Neural cell (in vitro differentiated cells): ENCODE measurements around the gene RNASE4. TPM values are rescaled to one million over a fixed set of nuclear protein-coding genes. Genes with fewer than 3 reads are reported as not detected.
"Not testable (repeated sequence)": the region's sequence is repeated elsewhere in the genome, so short reads cannot be mapped to it uniquely, and the experiment has no call there.

Experiments used
- H2AFZ ChIP-seq: fragments of 200-600, 300-800 bp; sonication (generic), shearing (Covaris generic); 2 replicates; pipeline ENCODE4 v1.6.0; 2014; ENCODE audit warnings: low read depth, mild to moderate bottlenecking, antibody characterized with exemption, low read length, moderate library complexity
- H3F3A ChIP-seq: fragments of 200-600 bp; shearing (Covaris generic); 2 replicates; pipeline ENCODE4 v1.6.1; 2016; ENCODE audit warnings: mild to moderate bottlenecking, moderate library complexity, mixed read lengths, antibody characterized with exemption, low read length; ENCODE audit not compliant: insufficient read depth, poor library complexity, severe bottlenecking
- H3K27ac ChIP-seq: fragments of 200-600, 300-800 bp; sonication (generic), shearing (Covaris generic); 2 replicates; pipeline ENCODE4 v1.5.1; 2014; ENCODE audit warnings: mild to moderate bottlenecking, low read length, moderate library complexity
- H3K27me3 ChIP-seq: fragments of 300-800, 200-600 bp; sonication (generic), shearing (Covaris generic); 2 replicates; pipeline ENCODE4 v1.6.0; 2014; ENCODE audit warnings: mild to moderate bottlenecking, low read depth, low read length, moderate library complexity; ENCODE audit not compliant: insufficient read depth
- H3K36me3 ChIP-seq: fragments of 300-800, 200-600 bp; sonication (generic), shearing (Covaris generic); 2 replicates; pipeline ENCODE4 v1.5.1; 2014; ENCODE audit warnings: mild to moderate bottlenecking, antibody characterized with exemption, low read length, moderate library complexity; ENCODE audit not compliant: insufficient read depth
- H3K4me2 ChIP-seq: fragments of 300-800, 200-600 bp; sonication (generic), shearing (Covaris generic); 2 replicates; pipeline ENCODE4 v1.6.0; 2014; ENCODE audit warnings: mild to moderate bottlenecking, low read length
- H3K4me3 ChIP-seq: fragments of 300-800, 200-600 bp; sonication (generic), shearing (Covaris generic); 2 replicates; pipeline ENCODE4 v1.5.1; 2014; ENCODE audit warnings: mild to moderate bottlenecking, low read length, moderate library complexity
- H3K79me2 ChIP-seq: fragments of 200-600 bp; shearing (Covaris generic); replicated peaks from 2 replicates; pipeline ENCODE4 v1.6.0; 2014; ENCODE audit warnings: mild to moderate bottlenecking, low read length, moderate library complexity; ENCODE audit not compliant: insufficient read depth
- H3K9ac ChIP-seq: fragments of 300-800, 200-600 bp; sonication (generic), shearing (Covaris generic); 2 replicates; pipeline ENCODE4 v1.6.1; 2016; ENCODE audit warnings: mild to moderate bottlenecking, low read length, mixed read lengths
- H3K9me2 ChIP-seq: fragments of 200-600 bp; shearing (Covaris generic); 2 replicates; pipeline ENCODE4 v1.6.1; 2016; ENCODE audit warnings: mild to moderate bottlenecking, low read length, mixed read lengths; ENCODE audit not compliant: insufficient read depth
- H3K9me3 ChIP-seq: fragments of 200-600, 300-800 bp; sonication (generic), shearing (Covaris generic); 2 replicates; pipeline ENCODE4 v1.6.1; 2016; ENCODE audit warnings: mild to moderate bottlenecking, mixed run types, low read length, moderate library complexity, mixed read lengths
- H4K20me1 ChIP-seq: fragments of 200-600 bp; shearing (Covaris generic); 2 replicates; pipeline ENCODE4 v1.6.1; 2016; ENCODE audit warnings: mild to moderate bottlenecking, mixed run types; ENCODE audit not compliant: insufficient read depth
- CTCF ChIP-seq: fragments of 450-650 bp; IDR thresholded peaks from 2 replicates; pipeline ENCODE4 v1.5.1; 2014; ENCODE audit warnings: antibody characterized with exemption, mild to moderate bottlenecking, moderate library complexity; ENCODE audit not compliant: poor library complexity, severe bottlenecking
- EP300 ChIP-seq: fragments of 450-650 bp; conservative IDR thresholded peaks from 2 replicates; pipeline ENCODE4 v1.6.1; 2014; ENCODE audit warnings: antibody characterized with exemption, mild to moderate bottlenecking, moderate library complexity; ENCODE audit not compliant: poor library complexity, severe bottlenecking
- EZH2 ChIP-seq: fragments of 200-600, 300-800 bp; shearing (Covaris generic), sonication (generic); IDR thresholded peaks from 2 replicates; pipeline ENCODE4 v1.6.1; 2014; ENCODE audit warnings: antibody characterized with exemption, low read length, borderline replicate concordance, mild to moderate bottlenecking; ENCODE audit not compliant: insufficient read depth, poor library complexity, severe bottlenecking
- MXI1 ChIP-seq: fragments of 450-650 bp; conservative IDR thresholded peaks from 2 replicates; pipeline ENCODE4 v1.6.1; 2014; ENCODE audit warnings: antibody characterized with exemption, mild to moderate bottlenecking; ENCODE audit not compliant: poor library complexity, severe bottlenecking
- POLR2AphosphoS5 ChIP-seq: IDR thresholded peaks from 2 replicates; pipeline ENCODE4 v1.6.1; 2012
- RAD21 ChIP-seq: fragments of 450-650 bp; conservative IDR thresholded peaks from 2 replicates; pipeline ENCODE4 v1.6.1; 2014; ENCODE audit warnings: antibody characterized with exemption, mild to moderate bottlenecking, moderate library complexity
- SMC3 ChIP-seq: fragments of 450-650 bp; conservative IDR thresholded peaks from 2 replicates; pipeline ENCODE4 v1.6.1; 2014; ENCODE audit warnings: antibody characterized with exemption, mild to moderate bottlenecking, moderate library complexity; ENCODE audit not compliant: poor library complexity
- TAF1 ChIP-seq: IDR thresholded peaks from 2 replicates; pipeline ENCODE4 v1.6.1; 2012; ENCODE audit warnings: low read depth
- polyA plus RNA-seq: library from polyadenylated mRNA; depleted of rRNA; stranded (reverse); fragments of >200 nt; gene quantifications from 2 replicates; pipeline ENCODE4 v1.2.3, GENCODE V29; 2014
- TF ChIP-seq, protein P1 (sequence below): IDR thresholded peaks from 2 replicates; pipeline ENCODE4 v1.6.1; 2012; ENCODE audit warnings: borderline replicate concordance

Gene RNASE4
- polyA plus RNA-seq, 1 donor from 2014 or later, result 1.1 TPM

DNA sequence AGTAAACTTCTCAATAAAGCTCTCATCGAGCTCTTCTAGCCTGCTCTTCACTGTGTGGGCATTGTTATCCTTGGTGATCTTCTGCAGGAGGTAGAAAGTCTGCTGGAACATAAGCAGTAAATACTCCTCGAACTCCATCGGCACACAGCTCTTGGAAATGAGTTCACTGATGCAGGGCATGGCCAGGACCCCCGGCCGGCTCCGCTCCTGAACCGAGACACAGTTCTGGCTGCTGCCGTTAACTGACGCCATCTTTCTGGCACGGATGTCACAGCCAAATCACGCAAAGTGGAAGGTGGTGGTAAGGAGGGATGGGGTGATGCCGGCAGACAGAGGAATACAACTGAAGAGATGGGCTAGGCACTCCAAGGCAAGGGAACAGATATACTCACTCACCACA lies 37.7 kb downstream of the RNASE4 start:
- H3K27me3 ChIP-seq, result no peaks in the 10 kb centered on the region
- TF ChIP-seq POLR2AphosphoS5 (no peak), EP300 (no peak), MXI1 (no peak), TAF1 (no peak), CTCF (no peak)
- H3K4me3 ChIP-seq, result no peak overlapping the region
- no peaks in the 10 kb centered on the region for H4K20me1 ChIP-seq
- no peaks in the 10 kb centered on the region for H3K9me2 ChIP-seq
- no peaks in the 10 kb centered on the region for H3K9me3 ChIP-seq
- H3K79me2 ChIP-seq, result no peaks in the 10 kb centered on the region
- H3K9ac ChIP-seq, result no peak overlapping the region
- H3K36me3 ChIP-seq, result no peaks in the 10 kb centered on the region
- H3K4me2 ChIP-seq, result no peak overlapping the region
- no peak overlapping the region for H2AFZ ChIP-seq
- no peaks in the 10 kb centered on the region for H3F3A ChIP-seq
- H3K27ac ChIP-seq, result no peak overlapping the region

DNA sequence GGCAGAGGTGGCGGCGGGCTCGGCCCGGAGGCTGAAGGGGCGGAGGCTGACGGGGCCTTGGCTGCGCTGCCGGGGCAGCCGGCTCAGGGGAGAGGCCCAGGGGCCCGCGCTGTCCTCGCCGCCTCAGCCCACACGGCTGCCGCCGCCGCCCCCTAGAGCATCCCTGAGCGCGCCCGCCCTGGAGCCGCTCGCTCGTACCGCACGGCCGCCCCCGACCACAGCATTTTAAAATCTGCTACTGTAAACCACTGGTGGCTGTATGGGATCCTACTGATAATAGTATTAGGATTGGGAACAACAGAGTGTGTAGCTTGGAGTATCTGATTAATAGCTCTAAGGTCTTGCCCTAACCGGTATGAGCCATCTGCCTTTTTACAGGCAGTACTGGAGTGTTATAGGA lies 39.1 kb downstream of the RNASE4 start:
- no peaks in the 10 kb centered on the region for H4K20me1 ChIP-seq
- TF ChIP-seq, protein P1, sequence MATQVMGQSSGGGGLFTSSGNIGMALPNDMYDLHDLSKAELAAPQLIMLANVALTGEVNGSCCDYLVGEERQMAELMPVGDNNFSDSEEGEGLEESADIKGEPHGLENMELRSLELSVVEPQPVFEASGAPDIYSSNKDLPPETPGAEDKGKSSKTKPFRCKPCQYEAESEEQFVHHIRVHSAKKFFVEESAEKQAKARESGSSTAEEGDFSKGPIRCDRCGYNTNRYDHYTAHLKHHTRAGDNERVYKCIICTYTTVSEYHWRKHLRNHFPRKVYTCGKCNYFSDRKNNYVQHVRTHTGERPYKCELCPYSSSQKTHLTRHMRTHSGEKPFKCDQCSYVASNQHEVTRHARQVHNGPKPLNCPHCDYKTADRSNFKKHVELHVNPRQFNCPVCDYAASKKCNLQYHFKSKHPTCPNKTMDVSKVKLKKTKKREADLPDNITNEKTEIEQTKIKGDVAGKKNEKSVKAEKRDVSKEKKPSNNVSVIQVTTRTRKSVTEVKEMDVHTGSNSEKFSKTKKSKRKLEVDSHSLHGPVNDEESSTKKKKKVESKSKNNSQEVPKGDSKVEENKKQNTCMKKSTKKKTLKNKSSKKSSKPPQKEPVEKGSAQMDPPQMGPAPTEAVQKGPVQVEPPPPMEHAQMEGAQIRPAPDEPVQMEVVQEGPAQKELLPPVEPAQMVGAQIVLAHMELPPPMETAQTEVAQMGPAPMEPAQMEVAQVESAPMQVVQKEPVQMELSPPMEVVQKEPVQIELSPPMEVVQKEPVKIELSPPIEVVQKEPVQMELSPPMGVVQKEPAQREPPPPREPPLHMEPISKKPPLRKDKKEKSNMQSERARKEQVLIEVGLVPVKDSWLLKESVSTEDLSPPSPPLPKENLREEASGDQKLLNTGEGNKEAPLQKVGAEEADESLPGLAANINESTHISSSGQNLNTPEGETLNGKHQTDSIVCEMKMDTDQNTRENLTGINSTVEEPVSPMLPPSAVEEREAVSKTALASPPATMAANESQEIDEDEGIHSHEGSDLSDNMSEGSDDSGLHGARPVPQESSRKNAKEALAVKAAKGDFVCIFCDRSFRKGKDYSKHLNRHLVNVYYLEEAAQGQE, result no peak
- no peak for TF ChIP-seq CTCF
- no peak for TF ChIP-seq EP300
- TF ChIP-seq RAD21, result no peak
- TF ChIP-seq POLR2AphosphoS5, result no peak
- TF ChIP-seq MXI1, result no peak
- TF ChIP-seq EZH2, result no peak
- TF ChIP-seq TAF1, result no peak
- no peak for TF ChIP-seq SMC3
- no peak overlapping the region for H3K9ac ChIP-seq
- no peak overlapping the region for H3K4me3 ChIP-seq
- no peaks in the 10 kb centered on the region for H3K36me3 ChIP-seq
- H3K27ac ChIP-seq, result no peak overlapping the region
- H3K9me2 ChIP-seq, result no peaks in the 10 kb centered on the region
- no peaks in the 10 kb centered on the region for H3F3A ChIP-seq
- H2AFZ ChIP-seq, result no peak overlapping the region
- no peak overlapping the region for H3K4me2 ChIP-seq
- no peaks in the 10 kb centered on the region for H3K9me3 ChIP-seq
- no peaks in the 10 kb centered on the region for H3K79me2 ChIP-seq
- no peaks in the 10 kb centered on the region for H3K27me3 ChIP-seq

- not testable (repeated sequence) for H3K9me3 ChIP-seq, H3K4me2 ChIP-seq, H3K27ac ChIP-seq, H2AFZ ChIP-seq, H3K27me3 ChIP-seq, H3K9me2 ChIP-seq, H3K36me3 ChIP-seq, H3K9ac ChIP-seq, H3F3A ChIP-seq, H4K20me1 ChIP-seq, H3K79me2 ChIP-seq, H3K4me3 ChIP-seq
These were observed 41.8 kb downstream of the RNASE4 start for GRCh38 chr14:20726121-20726520.
